ENCODE data around the gene GADL1. TPM values are rescaled to one million over a fixed set of nuclear protein-coding genes. Genes with fewer than 3 reads are reported as not detected.

The GADL1 gene
- polyA plus RNA-seq, 3 donors from 2014 or later = not detected

DNA sequence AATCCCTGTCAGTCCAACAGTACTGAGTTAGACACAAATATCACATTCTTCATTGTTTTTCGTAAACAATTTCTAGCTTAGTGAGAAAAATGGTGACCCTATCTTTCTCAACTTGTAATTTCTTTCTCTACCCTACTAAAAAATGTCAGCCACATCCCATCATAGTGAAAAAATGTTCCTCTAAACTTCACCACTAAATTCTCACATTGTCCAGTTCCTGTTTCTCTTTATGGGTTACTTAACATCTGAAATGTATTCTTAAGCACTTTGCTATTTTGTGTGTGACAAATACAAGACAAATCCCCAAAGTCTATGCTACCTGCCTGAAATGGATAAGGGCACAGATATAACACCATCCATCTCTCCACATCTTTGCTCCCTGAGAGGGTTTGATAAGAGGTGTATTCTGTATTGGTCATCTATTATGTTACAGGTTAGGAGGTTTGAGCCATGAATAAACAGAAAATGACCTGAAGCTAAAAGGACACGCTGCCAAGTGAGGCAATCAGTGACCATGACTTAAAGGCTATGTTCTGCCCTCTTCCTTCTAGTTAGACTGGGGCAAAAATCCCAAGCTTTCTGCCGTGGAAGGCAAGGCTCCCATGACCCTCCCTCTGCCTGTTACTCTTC, 118.2 kb downstream of the GADL1 start:
- peaks cover 0 to 5% (median 2%) of the 10 kb centered on the region in 3 donors for H3K27me3 Mint-ChIP-seq (ENCODE audit: low read depth in 3 of 3)

DNA sequence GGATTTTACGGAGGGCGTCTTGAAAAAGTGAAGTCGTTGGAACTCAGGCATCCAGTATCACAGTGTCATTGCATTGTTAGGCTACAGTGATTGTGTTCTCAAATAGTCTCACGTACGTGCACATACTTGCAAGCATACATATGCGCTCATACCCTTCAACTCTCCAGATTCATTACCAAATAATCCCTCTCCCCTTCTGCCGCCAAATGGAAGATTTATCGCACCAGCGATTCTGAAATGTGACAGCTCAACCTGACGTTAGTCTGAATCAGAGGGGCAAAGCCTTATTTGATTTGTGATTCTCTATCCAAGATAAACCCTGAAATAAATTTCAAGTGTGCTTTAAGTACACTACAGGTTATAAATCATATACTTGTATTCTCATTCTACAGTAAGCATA, 119.4 kb downstream of the GADL1 start:
- no peak overlapping the region for H3K4me3 Mint-ChIP-seq
- H3K4me1 Mint-ChIP-seq = peaks cover 19 to 30% of the 10 kb centered on the region in 2 donors
- H3K9me3 Mint-ChIP-seq = no peaks in the 10 kb centered on the region
- no peaks in the 10 kb centered on the region for H3K36me3 Mint-ChIP-seq
- H3K27ac Mint-ChIP-seq = no peak overlapping the region
- H3K27me3 Mint-ChIP-seq (ENCODE audit: low read depth in 3 of 3) = peaks cover 0 to 5% (median 2%) of the 10 kb centered on the region in 3 donors
- no peak for DNase-seq

More for the DNA sequence above, 118.2 kb downstream of the GADL1 start:
- Mint-ChIP-seq H3K4me1 (peaks cover 19 to 30% of the 10 kb centered on the region in 2 donors), H3K4me3 (peak overlapping the region in 3 of 5 donors; percentile 6 to 60 (median 55)), H3K36me3 (no peaks in the 10 kb centered on the region), H3K9me3 (no peaks in the 10 kb centered on the region), H3K27ac (peak overlapping the region in 4 of 6 donors; percentile 26 to 85 (median 48))
- DNase-seq = no peak

DNA sequence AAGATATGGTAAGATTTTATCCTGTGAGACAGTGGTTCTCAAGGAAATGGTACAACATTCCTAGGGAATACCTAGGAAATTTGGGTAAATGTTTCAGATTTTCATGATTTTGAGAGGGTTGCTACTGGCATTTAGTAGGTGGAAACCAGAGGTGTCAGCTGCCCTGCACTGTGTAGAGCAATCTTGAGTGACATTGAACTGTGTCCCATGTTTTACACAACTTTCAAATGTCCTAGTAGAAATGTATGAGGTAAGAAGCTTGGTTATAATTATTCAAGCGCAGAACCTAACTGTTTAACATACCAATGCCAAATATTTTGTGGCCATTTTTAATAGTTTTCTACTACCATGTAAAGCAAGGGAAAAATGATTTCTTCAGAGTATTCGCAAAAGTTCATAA, 120.4 kb downstream of the GADL1 start:
- Mint-ChIP-seq H3K4me1 (peaks cover 22 to 36% of the 10 kb centered on the region in 2 donors), H3K4me3 (no peak overlapping the region), H3K27me3 (ENCODE audit: low read depth in 3 of 3) (peaks cover 0 to 5% (median 2%) of the 10 kb centered on the region in 3 donors), H3K36me3 (no peaks in the 10 kb centered on the region), H3K9me3 (no peaks in the 10 kb centered on the region), H3K27ac (no peak overlapping the region)
- no peak for DNase-seq

DNA sequence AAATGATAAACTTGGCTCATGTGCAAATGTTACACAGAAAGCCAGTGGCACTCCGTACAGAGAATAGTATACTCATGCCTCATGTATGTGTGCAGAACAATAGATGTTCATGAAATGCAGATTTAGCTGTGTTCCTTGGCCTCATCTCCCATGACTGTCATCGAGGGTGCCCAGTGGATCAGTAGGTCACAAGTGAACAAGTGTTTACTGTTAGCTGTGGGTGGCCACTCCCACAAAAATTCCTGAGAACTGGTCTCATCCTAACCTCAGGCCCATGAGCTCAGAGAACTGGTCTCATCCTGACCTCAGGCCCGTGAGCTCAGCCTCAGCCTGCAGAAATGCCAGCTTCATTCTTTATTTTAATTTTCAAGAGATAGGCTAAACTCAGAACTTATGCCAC, 124.1 kb downstream of the GADL1 start:
- no peaks in the 10 kb centered on the region for H3K36me3 Mint-ChIP-seq
- peaks cover 2 to 6% (median 3%) of the 10 kb centered on the region in 3 donors for H3K27me3 Mint-ChIP-seq (ENCODE audit: low read depth in 3 of 3)
- H3K4me1 Mint-ChIP-seq = peaks cover 9 to 15% of the 10 kb centered on the region in 2 donors
- DNase-seq = no peak
- H3K27ac Mint-ChIP-seq = no peak overlapping the region
- H3K4me3 Mint-ChIP-seq = no peak overlapping the region
- no peaks in the 10 kb centered on the region for H3K9me3 Mint-ChIP-seq

DNA sequence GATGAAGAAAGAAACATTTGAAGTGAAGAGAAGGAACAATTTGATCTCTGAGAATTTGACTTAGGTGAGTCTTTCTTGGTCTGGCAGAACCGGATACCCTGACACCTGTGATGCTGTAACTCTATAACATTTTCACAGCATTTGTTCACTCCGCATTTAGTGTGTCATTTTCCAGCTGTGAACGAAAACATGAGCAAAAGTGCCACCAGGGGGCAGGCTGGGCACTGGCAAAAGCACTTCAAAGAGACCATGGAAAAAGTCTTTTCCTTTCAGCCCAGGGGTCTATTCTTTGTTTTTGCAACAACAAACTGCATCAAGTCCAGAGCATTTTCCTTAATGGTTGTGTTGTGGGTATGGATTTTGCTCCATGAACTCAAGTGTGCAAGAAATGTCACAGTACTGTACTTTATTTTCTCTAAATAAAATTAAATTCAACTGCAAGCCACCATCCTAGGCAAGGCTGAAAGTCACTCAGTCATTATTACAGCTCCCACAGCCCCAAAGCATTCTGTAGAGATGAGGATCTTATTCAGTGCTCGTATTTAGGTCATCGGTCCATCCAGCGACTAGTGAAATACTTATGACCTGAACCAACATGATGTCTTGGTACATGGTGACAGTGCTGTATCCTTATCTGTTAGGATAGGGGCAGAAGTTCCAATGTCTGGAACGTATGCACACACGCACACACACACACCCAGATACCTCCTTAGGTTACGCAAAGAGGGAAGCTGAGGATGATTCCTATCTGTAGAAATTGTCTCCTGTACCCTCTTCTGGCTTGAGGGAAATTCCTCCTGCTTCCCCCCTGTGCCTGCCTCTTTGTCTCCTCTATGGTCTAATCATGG, 125.5 kb downstream of the GADL1 start:
- peak overlapping the region in 1 of 6 donors; percentile 17 for H3K27ac Mint-ChIP-seq
- peak; percentile 41 to 52 (median 42) for DNase-seq

DNA sequence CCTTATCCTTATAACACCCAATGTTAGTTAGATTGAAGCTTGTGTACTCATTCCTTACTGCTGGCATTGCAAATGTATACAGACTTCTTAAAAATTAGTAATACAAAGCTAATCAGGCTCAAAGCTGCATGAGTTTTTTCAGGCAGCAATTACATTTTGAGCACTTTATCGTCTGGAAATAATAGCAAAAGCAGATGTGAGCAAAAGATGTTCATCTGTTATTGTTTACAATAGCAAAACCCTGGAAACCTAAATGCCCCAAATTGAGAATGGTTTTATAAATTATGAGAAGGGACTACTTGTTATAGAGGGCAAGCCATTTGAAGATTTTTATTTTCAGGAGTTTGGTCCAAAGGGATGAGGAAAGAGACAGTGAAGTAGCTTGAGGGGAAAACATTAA, 126.4 kb downstream of the GADL1 start:
- Mint-ChIP-seq H3K27me3 (ENCODE audit: low read depth in 3 of 3) (peaks cover 2 to 6% (median 3%) of the 10 kb centered on the region in 3 donors), H3K36me3 (no peaks in the 10 kb centered on the region), H3K4me1 (peaks cover 5 to 6% of the 10 kb centered on the region in 2 donors), H3K9me3 (no peaks in the 10 kb centered on the region), H3K4me3 (no peak overlapping the region), H3K27ac (no peak overlapping the region)
- no peak for DNase-seq

More for the DNA sequence above, 125.5 kb downstream of the GADL1 start:
- H3K9me3 Mint-ChIP-seq = no peaks in the 10 kb centered on the region
- peak overlapping the region in 1 of 5 donors; percentile 43 for H3K4me3 Mint-ChIP-seq
- peaks cover 5 to 6% of the 10 kb centered on the region in 2 donors for H3K4me1 Mint-ChIP-seq
- H3K36me3 Mint-ChIP-seq = no peaks in the 10 kb centered on the region
- peaks cover 2 to 6% (median 3%) of the 10 kb centered on the region in 3 donors for H3K27me3 Mint-ChIP-seq (ENCODE audit: low read depth in 3 of 3)

DNA sequence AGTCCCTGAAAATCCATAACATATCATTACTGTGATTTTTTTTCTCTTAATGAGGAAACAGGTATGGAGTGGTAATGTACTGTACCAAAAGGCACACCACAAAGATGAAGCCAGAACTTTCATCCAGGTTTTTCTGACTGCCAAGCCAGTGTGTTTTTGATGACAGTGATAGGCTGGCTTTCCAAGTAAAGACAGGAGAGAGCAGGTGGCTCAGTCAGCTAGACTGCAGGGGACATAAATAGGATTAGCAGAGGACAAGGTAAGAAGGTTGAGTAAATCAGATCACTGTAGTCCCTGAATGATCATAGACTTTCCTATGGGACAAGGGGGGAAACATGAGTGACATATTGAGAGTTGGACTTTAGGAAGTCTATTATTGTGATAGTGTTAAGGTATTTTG, 127.9 kb downstream of the GADL1 start:
- no peak overlapping the region for H3K4me3 Mint-ChIP-seq
- DNase-seq = no peak
- peaks cover 0 to 3% (median 2%) of the 10 kb centered on the region in 3 donors for H3K27me3 Mint-ChIP-seq (ENCODE audit: low read depth in 3 of 3)
- peaks cover 5 to 6% of the 10 kb centered on the region in 2 donors for H3K4me1 Mint-ChIP-seq
- H3K9me3 Mint-ChIP-seq = no peaks in the 10 kb centered on the region
- no peaks in the 10 kb centered on the region for H3K36me3 Mint-ChIP-seq
- H3K27ac Mint-ChIP-seq = no peak overlapping the region

DNA sequence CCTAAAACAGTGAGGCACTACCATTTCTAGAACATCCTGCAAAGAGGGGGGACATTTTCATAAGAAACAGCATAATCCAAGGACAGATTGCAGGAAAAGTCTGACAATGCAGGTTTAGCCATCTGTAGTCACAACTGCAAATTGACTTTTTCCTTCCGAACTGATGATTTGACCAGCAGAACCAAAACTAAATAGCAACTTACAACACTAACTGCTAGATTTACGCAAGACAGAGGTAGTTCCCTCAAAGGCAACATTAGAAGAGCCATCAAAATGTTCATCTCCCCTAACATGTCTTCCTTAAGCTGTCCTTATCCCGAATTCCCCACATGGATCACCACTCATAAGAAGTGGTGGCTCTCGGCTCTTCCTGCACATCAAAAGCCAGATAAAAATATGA, 129.6 kb downstream of the GADL1 start:
- Mint-ChIP-seq H3K9me3 (no peaks in the 10 kb centered on the region), H3K36me3 (no peaks in the 10 kb centered on the region), H3K4me3 (no peak overlapping the region), H3K27me3 (ENCODE audit: low read depth in 3 of 3) (peaks cover 2 to 7% (median 5%) of the 10 kb centered on the region in 3 donors), H3K4me1 (peaks cover 5 to 6% of the 10 kb centered on the region in 2 donors), H3K27ac (no peak overlapping the region)
- no peak for DNase-seq

DNA sequence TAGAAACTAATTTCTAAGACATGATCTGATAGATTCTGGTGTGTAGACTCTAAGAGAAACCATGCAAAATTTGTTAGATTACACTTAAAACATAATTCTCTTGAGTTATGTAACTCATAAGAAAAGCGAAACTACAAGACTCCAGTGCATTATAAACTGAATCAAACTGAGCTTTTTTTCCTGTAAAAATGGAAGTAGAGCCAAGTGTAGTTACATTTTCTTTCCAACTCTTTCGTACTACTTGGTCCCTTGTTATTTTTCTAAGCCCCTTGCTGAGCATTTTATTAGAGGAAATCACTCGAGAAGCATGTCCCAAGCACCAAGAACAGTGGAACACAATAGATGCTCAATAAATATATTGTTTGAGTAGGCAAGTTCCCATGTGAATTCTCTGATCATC, 130.2 kb downstream of the GADL1 start:
- no peak overlapping the region for H3K4me3 Mint-ChIP-seq
- H3K36me3 Mint-ChIP-seq = no peaks in the 10 kb centered on the region
- no peak overlapping the region for H3K27ac Mint-ChIP-seq
- no peaks in the 10 kb centered on the region for H3K9me3 Mint-ChIP-seq
- DNase-seq = no peak
- peaks cover 2 to 7% (median 5%) of the 10 kb centered on the region in 3 donors for H3K27me3 Mint-ChIP-seq (ENCODE audit: low read depth in 3 of 3)
- peaks cover 1 to 2% of the 10 kb centered on the region in 2 donors for H3K4me1 Mint-ChIP-seq

DNA sequence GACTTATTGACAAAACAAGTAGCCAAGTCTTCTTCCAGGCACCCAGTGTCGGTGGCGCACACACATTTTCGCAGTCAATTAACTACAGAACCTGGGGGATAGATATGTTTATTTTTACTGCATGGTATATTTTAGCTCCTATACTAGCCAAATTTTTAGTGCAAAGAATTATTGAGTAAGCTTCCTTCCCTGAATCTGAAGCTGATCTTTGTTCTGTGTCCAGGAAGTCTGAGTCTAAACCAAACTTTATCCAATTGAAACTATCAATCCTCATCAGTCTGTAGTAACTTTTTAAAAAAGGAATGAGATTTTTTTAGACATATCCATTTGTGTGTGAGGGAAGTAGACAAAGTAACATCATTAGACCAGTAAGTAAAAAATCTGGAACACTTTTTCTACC, 133.1 kb downstream of the GADL1 start:
- no peak overlapping the region for H3K27ac Mint-ChIP-seq
- no peaks in the 10 kb centered on the region for H3K36me3 Mint-ChIP-seq
- no peak overlapping the region for H3K4me3 Mint-ChIP-seq
- no peaks in the 10 kb centered on the region for H3K9me3 Mint-ChIP-seq
- no peak for DNase-seq
- H3K27me3 Mint-ChIP-seq (ENCODE audit: low read depth in 3 of 3) = peaks cover 2 to 8% (median 2%) of the 10 kb centered on the region in 3 donors
- no peaks in the 10 kb centered on the region for H3K4me1 Mint-ChIP-seq

DNA sequence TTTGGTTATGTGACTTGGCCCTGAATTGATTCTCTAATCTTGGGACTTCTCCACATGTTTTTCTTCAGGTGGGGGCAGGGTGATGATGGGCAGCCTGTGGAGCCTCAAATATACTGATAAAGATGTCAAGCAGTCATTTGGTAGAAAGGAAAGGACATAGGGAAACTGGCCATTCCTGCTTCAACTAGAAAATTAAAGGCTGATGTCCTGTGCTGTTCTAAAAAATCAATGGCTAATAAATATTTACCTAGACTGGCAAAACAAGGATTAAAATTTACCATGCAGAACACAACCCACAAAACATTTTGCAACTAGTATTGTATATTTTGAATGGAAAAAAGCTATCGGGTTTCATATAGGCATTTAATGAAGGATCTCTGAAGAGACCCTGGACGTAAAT, 133.7 kb downstream of the GADL1 start:
- Mint-ChIP-seq H3K4me1 (no peaks in the 10 kb centered on the region), H3K27ac (no peak overlapping the region), H3K27me3 (ENCODE audit: low read depth in 3 of 3) (peaks cover 2 to 7% (median 2%) of the 10 kb centered on the region in 3 donors), H3K4me3 (no peak overlapping the region), H3K9me3 (no peaks in the 10 kb centered on the region), H3K36me3 (no peaks in the 10 kb centered on the region)
- no peak for DNase-seq

DNA sequence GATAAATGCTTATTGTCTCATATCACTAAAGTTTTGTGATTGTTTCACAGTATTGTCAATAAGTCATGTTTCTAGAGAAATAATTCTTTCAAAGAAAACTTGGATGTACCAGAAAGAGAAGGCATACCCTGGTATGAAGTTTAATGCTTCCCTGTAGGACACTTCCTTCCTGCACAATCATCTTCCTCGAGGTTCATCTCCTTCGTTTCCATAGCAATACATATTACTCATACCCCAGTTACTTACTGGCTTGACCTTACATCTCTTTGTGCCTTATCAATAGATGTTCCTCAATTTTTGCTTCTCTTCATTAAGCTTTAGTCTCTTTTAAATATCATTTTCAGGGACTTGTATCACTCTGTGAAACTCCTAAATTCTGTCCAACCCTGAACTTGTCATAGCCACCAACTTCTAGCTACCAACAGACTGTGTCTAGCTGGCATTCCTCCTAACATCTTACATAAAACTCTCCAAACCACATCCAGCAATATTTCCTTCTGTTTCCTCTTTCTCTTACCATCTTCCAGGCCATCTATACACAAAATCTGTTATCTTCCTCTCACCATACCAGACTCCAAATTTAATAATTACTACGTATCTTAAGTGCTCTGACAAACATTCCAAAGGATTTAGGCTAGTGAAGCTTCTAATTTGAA, 134.3 kb downstream of the GADL1 start:
- Mint-ChIP-seq H3K27ac (no peak overlapping the region), H3K36me3 (no peaks in the 10 kb centered on the region), H3K4me3 (no peak overlapping the region), H3K9me3 (no peaks in the 10 kb centered on the region), H3K4me1 (no peaks in the 10 kb centered on the region), H3K27me3 (ENCODE audit: low read depth in 3 of 3) (peaks cover 2 to 7% (median 2%) of the 10 kb centered on the region in 3 donors)
- no peak for DNase-seq

DNA sequence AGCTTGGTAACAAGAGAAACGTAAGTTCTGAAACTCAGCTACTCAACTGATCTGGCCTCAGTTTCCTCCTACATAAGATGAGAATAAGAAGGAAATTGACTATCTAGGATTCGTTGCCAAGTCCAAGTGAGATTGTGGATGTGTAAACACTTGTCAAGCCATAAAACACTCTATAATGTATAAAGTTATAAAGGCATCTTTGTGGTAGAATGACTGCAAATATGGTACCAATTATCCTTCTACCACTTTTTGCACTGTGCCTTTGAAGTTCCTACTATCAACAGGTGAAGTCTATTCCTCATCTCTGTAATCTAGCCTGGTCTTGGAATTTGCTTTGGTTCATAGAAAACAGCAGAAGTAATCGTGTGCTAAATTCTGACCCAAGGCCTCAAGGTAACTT, 138.2 kb downstream of the GADL1 start:
- Mint-ChIP-seq H3K4me3 (no peak overlapping the region), H3K27me3 (ENCODE audit: low read depth in 3 of 3) (peaks cover 2 to 7% (median 6%) of the 10 kb centered on the region in 3 donors), H3K36me3 (no peaks in the 10 kb centered on the region), H3K27ac (no peak overlapping the region), H3K4me1 (no peaks in the 10 kb centered on the region), H3K9me3 (no peaks in the 10 kb centered on the region)
- no peak for DNase-seq

DNA sequence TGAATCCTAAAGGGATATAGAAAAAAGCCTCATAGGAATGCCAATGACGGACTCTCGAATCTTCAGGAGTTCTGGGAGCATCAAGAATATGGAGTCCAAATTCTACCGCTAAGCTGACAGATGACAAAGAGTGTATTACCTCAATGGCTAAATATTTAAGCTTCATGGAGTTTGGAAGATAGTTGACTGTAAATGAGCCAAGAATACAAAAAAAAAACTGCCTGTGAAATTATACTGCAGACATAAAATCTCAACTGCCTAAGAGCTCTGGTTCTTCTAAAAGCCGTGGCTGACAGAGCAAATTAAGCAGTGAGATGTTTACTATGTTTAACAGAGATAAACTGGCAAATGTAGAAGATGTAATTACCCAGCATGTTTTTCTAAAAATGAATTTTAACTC, 140.0 kb downstream of the GADL1 start:
- Mint-ChIP-seq H3K27ac (no peak overlapping the region), H3K9me3 (no peaks in the 10 kb centered on the region), H3K27me3 (ENCODE audit: low read depth in 3 of 3) (peaks cover 0 to 5% (median 4%) of the 10 kb centered on the region in 3 donors), H3K4me3 (no peak overlapping the region), H3K36me3 (no peaks in the 10 kb centered on the region), H3K4me1 (no peaks in the 10 kb centered on the region)
- DNase-seq = no peak

Measured in immature natural killer cell (primary cell).